Hematopoietic multipotent progenitor cell treated with erythropoietin and hydrocortisone succinate and interleukin-3 and kit ligand, for 6 days (in vitro differentiated cells): ENCODE data around the gene HNRNPH2.

Experiments used
- DNase-seq: peaks from one replicate; pipeline ENCODE4 v3.0.0-alpha.2; 2015

Gene HNRNPH2

GRCh38 chrX:101397779-101398178, 10.2 kb upstream of the HNRNPH2 start:
- no peak for DNase-seq

- DNase-seq = no peak
These were observed 9.3 kb upstream of the HNRNPH2 start for GRCh38 chrX:101398694-101399093.

- no peak for DNase-seq
These were observed 8.2 kb upstream of the HNRNPH2 start for GRCh38 chrX:101399825-101400224.

- DNase-seq = no peak
These were observed 765 bp upstream of the HNRNPH2 start for GRCh38 chrX:101407167-101407747.

- no peak for DNase-seq
These were observed 465 bp downstream of the HNRNPH2 start for GRCh38 chrX:101408532-101408841.

- DNase-seq = no peak
These were observed 1.0 kb downstream of the HNRNPH2 start for GRCh38 chrX:101409043-101409442.

- no peak for DNase-seq
These were observed 2.4 kb downstream of the HNRNPH2 start for GRCh38 chrX:101410461-101410860.

- no peak for DNase-seq
These were observed 4.0 kb downstream of the HNRNPH2 start for GRCh38 chrX:101411984-101412383.

- peak; percentile 79 for DNase-seq
These were observed 7.4 kb downstream of the HNRNPH2 start for GRCh38 chrX:101415180-101416145.

- DNase-seq = no peak
These were observed 8.7 kb downstream of the HNRNPH2 start for GRCh38 chrX:101416691-101417090.

GRCh38 chrX:101417190-101417589, 9.2 kb downstream of the HNRNPH2 start:
- DNase-seq = peak; percentile 40

GRCh38 chrX:101417981-101418841, 10.2 kb downstream of the HNRNPH2 start:
- DNase-seq = peak; percentile 35

- no peak for DNase-seq
These were observed 11.5 kb downstream of the HNRNPH2 start for GRCh38 chrX:101419489-101419888.

GRCh38 chrX:101427954-101428353, 19.9 kb downstream of the HNRNPH2 start:
- no peak for DNase-seq

- no peak for DNase-seq
These were observed 21.9 kb downstream of the HNRNPH2 start for GRCh38 chrX:101429934-101430333.

- DNase-seq = peak; percentile 52
These were observed 22.5 kb downstream of the HNRNPH2 start for GRCh38 chrX:101430457-101431078.

GRCh38 chrX:101442085-101442484, 34.1 kb downstream of the HNRNPH2 start:
- no peak for DNase-seq

- DNase-seq = no peak
These were observed 41.3 kb downstream of the HNRNPH2 start for GRCh38 chrX:101449279-101449678.

GRCh38 chrX:101450085-101450484, 42.1 kb downstream of the HNRNPH2 start:
- DNase-seq = peak; percentile 29

GRCh38 chrX:101450961-101451360, 42.9 kb downstream of the HNRNPH2 start:
- no peak for DNase-seq

GRCh38 chrX:101452056-101452455, 44.0 kb downstream of the HNRNPH2 start:
- peak; percentile 11 for DNase-seq

- no peak for DNase-seq
These were observed 52.6 kb downstream of the HNRNPH2 start for GRCh38 chrX:101460669-101461068.

- peak; percentile 22 for DNase-seq
These were observed 54.9 kb downstream of the HNRNPH2 start for GRCh38 chrX:101462892-101463291.
